HAP-1 (cell line): Measurements from ENCODE around the gene NUPR2.
A peak's percentile ranks its signal among the peaks of the same experiment; 100 is the strongest.
"Not testable (repeated sequence)": the region's sequence is repeated elsewhere in the genome, so short reads cannot be mapped to it uniquely, and the experiment has no call there.

Experiments used
- DNase-seq, 2 experiments: peaks; one replicate each; pipeline ENCODE4 v3.0.0-alpha.2; 2016 to 2020; ENCODE audit warnings: low spot score in 2 of 2
- H3K27me3 ChIP-seq: fragments of 250-450 bp; sonication (Bioruptor Pico); 2 replicates; pipeline ENCODE4 v1.5.1; 2020; ENCODE audit warnings: low read depth, mild to moderate bottlenecking, moderate library complexity
- H3K36me3 ChIP-seq: fragments of 250-450 bp; sonication (Bioruptor Pico); replicated peaks from 2 replicates; pipeline ENCODE4 v1.5.1; 2020; ENCODE audit warnings: mild to moderate bottlenecking
- H3K4me1 ChIP-seq: fragments of 250-450 bp; sonication (Bioruptor Pico); 2 replicates; pipeline ENCODE4 v1.5.1; 2020; ENCODE audit warnings: mild to moderate bottlenecking
- H3K4me3 ChIP-seq: fragments of 250-450 bp; sonication (Bioruptor Pico); 2 replicates; pipeline ENCODE4 v1.5.1; 2020; ENCODE audit warnings: mild to moderate bottlenecking, moderate library complexity
- H3K9me3 ChIP-seq: fragments of 250-450 bp; sonication (Bioruptor Pico); 2 replicates; pipeline ENCODE4 v1.5.1; 2020; ENCODE audit warnings: mild to moderate bottlenecking, moderate library complexity
- in situ Hi-C: fragments of 300-500 bp; cut with MboI; formaldehyde crosslinking; loops from 3 replicates; pipeline ENCODE4 v1.14.3; 2020; ENCODE audit warnings: low sequenced_read_pairs, inconsistent platforms, mixed read lengths

NUPR2 gene

DNA sequence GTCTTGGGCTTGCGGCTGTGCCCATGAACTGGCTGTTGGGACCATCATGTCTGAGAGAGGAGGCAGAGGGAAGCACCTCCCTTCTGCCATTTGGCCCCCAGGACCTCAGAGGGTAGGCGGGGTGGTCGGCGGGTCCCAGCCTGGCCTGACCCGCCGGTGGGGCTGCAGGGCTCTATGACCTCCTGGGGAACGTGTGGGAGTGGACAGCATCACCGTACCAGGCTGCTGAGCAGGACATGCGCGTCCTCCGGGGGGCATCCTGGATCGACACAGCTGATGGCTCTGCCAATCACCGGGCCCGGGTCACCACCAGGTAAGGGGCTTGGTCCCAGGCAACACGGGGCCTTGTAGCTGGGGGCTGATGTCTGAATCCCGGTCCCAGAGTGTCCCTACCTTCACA lies 38.0 kb downstream of the NUPR2 start:
- no peaks in the 10 kb centered on the region for H3K4me1 ChIP-seq
- H3K4me3 ChIP-seq: no peak overlapping the region
- no peaks in the 10 kb centered on the region for H3K9me3 ChIP-seq
- peaks cover 27% of the 10 kb centered on the region for H3K36me3 ChIP-seq
- in situ Hi-C loops: loop anchor here (10.0 kb wide), 1 partner anchor 433 kb away; no protein-coding TSS in a partner anchor
- H3K27me3 ChIP-seq: no peaks in the 10 kb centered on the region
- DNase-seq: no peak

DNA sequence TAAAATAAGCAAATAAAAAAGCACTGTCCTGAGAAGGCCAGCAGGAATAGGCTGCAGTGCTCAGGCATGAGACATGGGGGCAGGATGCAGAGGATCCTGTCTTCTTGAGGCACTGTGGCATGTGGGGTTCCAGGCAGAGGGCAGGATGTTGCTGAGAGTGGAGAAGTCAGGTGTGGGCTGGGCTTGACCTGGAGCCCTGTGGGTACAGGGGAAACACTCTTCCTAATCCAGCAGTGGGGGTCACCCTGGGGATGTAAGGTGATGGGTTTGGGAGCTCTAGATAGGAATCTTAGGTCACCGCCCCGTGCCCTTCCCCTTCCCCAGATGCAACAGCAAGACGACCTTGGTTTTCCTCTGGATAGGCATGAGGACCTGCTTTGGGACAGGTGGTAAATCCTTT lies 38.5 kb downstream of the NUPR2 start:
- no peak for DNase-seq
- Histone ChIP-seq H3K4me1 (no peaks in the 10 kb centered on the region), H3K27me3 (no peaks in the 10 kb centered on the region), H3K36me3 (peaks cover 31% of the 10 kb centered on the region), H3K9me3 (no peaks in the 10 kb centered on the region), H3K4me3 (no peak overlapping the region)
- in situ Hi-C loops: loop anchor here (10.0 kb wide), 1 partner anchor 433 kb away; no protein-coding TSS in a partner anchor

DNA sequence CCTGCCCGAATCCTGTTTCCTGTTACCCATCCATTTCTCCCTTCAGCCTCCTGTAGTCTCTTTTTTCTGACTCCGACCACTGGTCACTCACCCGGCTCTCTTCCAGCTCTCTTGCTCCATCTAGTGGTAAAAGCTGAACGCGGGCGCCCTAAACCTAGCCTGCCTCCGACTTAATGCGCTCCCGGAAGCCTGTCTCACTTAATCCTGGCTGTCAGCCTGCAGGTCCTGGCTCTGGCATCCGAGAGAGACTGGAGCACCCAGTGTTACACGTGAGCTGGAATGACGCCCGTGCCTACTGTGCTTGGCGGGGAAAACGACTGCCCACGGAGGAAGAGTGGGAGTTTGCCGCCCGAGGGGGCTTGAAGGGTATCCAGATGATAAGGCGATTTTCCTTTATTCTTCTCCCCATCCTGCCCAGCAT lies 41.8 kb downstream of the NUPR2 start:
- in situ Hi-C loops: loop anchor here (10.0 kb wide), 1 partner anchor 430 kb away; no protein-coding TSS in a partner anchor
- Histone ChIP-seq H3K36me3 (peaks cover 46% of the 10 kb centered on the region), H3K27me3 (no peaks in the 10 kb centered on the region), H3K9me3 (no peaks in the 10 kb centered on the region), H3K4me3 (no peak overlapping the region), H3K4me1 (no peaks in the 10 kb centered on the region)
- DNase-seq: peak; percentile 71 to 85

DNA sequence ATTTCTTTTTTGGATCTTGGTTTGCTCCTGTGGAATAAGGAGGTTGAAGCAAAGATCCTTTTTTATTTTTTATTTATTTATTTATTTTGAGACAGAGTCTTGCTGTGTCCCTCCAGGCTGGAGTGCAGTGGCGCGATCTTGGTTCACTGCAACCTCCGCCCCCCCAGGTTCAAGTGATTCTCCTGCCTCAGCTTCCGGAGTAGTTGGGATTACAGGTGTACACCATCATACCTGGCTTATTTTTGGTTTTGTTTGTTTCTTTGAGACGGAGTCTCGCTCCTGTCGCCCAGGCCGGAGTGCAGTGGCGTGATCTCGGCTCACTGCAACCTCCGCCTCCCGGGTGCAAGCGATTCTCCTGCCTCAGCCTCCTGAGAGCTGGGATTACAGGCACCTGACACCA lies 49.8 kb downstream of the NUPR2 start:
- in situ Hi-C loops, H3K27me3 ChIP-seq, DNase-seq, H3K4me3 ChIP-seq, H3K4me1 ChIP-seq, H3K9me3 ChIP-seq: not testable (repeated sequence)
- H3K36me3 ChIP-seq: peaks cover 52% of the 10 kb centered on the region
